C4-2B (cell line): Measurements from ENCODE around the gene PRKCQ.

Source experiments
- ZFX ChIP-seq: fragments of 450-650 bp; IDR thresholded peaks from 2 replicates; pipeline ENCODE4 v1.6.1; 2017
- TF ChIP-seq, protein P1 (sequence below): fragments of 450-650 bp; conservative IDR thresholded peaks from 2 replicates; pipeline ENCODE4 v1.5.1; 2017; ENCODE audit warnings: mild to moderate bottlenecking

DNA sequence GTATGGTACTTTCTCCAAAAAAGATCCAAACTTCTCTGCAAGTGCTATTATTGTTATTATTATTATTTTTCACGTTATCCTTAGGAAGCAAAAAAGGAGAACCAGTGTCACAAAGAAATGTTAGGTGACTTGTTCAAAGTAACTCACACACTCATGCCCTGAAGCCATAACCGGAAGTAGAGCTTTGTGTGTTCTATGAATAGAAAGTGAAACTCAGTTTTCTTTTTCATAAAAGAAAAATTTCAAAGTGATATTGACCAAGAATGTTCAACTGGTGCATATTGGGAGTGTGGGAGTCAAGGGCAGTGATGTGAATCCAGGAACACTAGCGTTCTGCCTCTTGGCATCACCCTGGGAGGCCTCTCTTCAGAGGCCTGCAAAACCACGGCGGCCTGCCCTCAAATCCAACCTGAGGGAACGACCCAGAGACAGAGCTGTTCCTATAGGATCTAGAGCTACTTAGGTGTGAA lies 106.1 kb downstream of the PRKCQ start:
- TF ChIP-seq, protein P1, sequence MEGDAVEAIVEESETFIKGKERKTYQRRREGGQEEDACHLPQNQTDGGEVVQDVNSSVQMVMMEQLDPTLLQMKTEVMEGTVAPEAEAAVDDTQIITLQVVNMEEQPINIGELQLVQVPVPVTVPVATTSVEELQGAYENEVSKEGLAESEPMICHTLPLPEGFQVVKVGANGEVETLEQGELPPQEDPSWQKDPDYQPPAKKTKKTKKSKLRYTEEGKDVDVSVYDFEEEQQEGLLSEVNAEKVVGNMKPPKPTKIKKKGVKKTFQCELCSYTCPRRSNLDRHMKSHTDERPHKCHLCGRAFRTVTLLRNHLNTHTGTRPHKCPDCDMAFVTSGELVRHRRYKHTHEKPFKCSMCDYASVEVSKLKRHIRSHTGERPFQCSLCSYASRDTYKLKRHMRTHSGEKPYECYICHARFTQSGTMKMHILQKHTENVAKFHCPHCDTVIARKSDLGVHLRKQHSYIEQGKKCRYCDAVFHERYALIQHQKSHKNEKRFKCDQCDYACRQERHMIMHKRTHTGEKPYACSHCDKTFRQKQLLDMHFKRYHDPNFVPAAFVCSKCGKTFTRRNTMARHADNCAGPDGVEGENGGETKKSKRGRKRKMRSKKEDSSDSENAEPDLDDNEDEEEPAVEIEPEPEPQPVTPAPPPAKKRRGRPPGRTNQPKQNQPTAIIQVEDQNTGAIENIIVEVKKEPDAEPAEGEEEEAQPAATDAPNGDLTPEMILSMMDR: no peak
- TF ChIP-seq ZFX: no peak
